SK-N-MC (cell line): ENCODE measurements around the gene SPIN1.

Source experiments
- EZH2 ChIP-seq: fragments of 200-600 bp; sonication (generic); IDR thresholded peaks from one replicate; pipeline ENCODE4 v1.6.1; 2017; ENCODE audit warnings: antibody characterized with exemption
- POLR2AphosphoS5 ChIP-seq: IDR thresholded peaks from 2 replicates; pipeline ENCODE4 v1.6.1; 2012; ENCODE audit warnings: mild to moderate bottlenecking, low read depth, low read length, borderline replicate concordance

DNA sequence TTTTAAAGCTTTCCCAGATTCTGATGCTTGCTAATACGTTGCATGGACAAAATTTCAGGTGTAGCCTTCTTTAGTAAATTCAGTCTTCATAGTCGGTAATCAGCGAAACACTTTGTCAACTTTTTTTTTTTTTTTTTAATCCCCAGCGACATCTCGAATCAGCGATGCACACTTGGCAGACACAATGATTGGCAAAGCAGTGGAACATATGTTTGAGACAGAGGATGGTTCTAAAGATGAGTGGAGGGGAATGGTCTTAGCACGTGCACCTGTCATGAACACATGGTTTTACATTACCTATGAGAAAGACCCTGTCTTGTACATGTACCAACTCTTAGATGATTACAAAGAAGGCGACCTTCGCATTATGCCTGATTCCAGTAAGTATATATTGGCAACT, 80.0 kb downstream of the SPIN1 start:
- TF ChIP-seq EZH2, result no peak
- no peak for TF ChIP-seq POLR2AphosphoS5
